Activated T-cell treated with anti-CD3 and anti-CD28 coated beads for 24 hours (primary cell): Measurements from ENCODE around the gene SP3.

ENCODE experiments used
- DNase-seq: peaks from one replicate; pipeline ENCODE4 v3.0.0-alpha.2; 2020; ENCODE audit warnings: low read depth

Gene SP3

GRCh38 chr2:173942861-173943523 lies 22.2 kb downstream of the SP3 start:
- DNase-seq: no peak

DNA sequence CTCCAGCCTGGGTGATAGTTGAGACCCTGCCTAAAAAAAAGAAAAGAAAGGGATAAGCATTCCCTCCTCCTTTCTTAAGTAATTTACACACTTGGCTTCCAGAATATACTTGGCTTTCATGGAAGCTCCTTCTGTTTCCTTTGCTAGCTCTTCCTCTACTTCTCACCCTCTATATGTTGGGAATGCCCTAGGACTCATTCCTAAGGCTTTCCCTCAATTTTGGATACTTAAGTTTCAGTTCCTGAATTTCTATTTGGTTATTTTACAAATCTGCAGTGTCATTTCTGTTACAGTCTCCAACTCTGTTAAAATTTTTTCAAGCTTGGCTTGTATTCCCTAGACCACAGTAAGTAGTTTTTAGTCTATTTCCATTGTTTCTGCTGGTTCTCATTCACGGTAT lies 23.6 kb downstream of the SP3 start:
- DNase-seq: no peak

GRCh38 chr2:173940208-173941020 lies 24.8 kb downstream of the SP3 start:
- DNase-seq: no peak

DNA sequence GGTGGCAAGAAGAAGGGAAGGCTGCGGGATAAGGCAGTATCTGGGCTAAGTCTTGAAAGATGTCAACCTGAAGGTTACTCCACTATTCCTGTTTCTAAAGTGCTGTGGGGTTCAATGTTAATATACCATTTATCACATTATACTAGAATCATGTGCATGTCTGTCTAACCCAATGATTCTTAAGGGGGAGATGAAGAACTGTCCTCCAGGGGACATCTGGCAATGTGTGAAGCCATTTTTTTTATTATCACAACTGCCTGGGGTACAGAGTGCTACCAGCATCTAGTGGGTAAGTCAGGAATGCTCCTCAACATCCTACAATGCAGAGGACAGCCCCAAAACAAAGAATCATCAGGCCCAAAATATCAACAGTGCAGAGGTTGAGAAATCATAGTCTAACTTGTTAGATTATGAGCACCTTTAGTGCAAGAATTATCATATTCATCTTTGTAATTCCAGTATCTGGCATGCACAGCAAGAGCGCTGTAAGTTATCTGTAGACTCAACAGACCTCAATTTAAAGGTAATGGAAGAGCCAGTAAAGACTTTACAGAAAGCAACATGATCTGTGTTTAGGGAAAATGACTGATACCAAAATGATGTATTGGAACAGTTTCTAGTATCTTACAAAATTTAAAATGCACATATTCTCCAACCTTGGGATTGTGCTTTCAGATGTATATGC lies 26.3 kb downstream of the SP3 start:
- DNase-seq: no peak

DNA sequence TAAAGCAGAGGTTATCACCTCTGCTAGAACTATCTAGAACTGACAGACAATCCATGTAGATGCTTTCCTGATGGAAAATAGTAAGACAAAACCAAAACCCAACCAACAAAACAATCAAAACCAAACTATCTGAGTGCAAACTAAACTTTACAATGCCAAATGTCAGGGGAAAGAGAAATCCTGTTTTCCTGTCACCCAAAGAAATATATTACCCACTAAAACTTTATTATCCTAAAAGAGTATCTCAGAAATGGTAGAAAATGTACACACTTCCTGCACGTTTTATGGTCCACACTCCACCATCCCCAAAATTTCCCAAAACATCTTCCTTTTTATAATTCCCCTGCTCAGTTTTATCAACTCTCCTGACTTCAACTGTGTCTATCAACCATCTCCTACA lies 29.9 kb downstream of the SP3 start:
- no peak for DNase-seq

DNA sequence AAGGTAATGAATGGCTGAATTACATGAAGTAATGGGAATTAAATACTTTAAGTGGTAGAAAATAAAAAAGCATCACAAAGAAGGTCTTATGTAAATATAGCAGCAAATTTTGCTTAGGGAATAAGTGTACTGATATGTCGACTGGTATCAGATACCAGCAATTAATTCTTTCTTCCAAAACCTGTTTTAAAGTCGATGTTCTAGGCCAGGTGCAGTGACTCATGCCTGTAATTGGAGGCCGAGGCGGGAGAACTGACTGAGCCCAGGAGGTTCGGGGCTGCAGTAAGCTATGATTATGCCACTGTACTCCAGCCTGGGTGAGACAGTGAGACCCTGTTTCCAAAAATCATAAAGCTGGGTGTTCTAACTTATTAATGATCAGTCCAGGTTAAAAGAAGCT lies 30.3 kb downstream of the SP3 start:
- DNase-seq: no peak

DNA sequence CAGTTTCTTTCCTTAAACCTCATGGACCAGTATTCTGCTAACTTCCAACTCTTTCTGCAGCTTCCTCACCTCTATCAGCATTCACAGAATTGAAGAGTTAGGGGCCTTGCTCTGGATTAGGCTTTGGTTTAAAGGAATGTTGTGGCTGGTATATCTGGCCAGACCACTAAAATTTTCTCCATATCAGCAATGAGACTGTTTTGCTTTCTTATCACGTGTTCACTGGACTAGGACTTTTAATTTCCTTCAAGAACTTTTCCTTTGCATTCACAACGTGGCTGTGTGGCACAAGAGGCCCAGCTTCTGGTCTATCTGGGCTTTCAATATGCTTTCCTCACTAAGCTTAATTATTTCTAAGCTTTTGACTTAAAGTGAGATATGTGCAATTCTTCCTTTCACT lies 33.4 kb downstream of the SP3 start:
- DNase-seq: no peak

DNA sequence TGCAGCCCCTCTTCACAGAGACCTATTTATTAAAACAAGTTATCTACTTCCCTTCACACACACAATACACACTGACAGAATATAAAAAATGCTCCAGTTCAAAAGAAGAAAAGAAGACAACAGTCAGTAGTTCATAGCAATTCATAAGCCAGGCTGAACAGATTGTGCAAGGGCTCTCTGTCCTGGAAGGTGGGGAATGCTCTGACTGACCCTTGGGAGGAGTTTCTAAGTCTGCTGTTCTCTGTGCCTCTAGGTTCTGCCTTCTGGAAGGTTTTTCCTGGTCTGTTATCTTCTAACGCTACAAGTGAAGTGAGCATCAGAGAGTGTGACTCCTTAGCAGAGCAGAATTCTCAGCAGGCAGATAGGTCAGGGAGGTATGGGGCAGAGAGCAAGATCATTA lies 35.7 kb downstream of the SP3 start:
- DNase-seq: no peak

- DNase-seq: no peak
Observed at GRCh38 chr2:173926875-173927274, 38.3 kb downstream of the SP3 start.

- DNase-seq: no peak
Observed at GRCh38 chr2:173924285-173924684, 40.9 kb downstream of the SP3 start.

DNA sequence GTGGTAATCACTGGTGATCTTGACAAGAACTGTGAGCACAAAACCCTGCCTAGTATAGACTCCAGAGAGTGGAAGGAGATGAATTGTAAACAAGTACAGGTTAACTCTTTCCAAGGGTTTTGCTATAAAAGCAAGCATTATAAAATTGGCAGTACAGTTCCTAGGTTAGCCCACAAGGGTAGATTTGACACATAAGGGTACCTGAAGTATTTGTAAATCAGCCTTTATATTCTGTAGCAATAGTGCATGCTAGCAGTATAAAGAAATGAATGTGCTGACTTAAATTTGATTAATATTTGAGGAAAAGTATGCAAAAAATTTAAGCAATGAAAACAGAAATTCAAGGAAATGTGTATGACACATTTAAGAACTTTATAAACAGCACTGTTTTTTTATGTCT lies 42.4 kb downstream of the SP3 start:
- DNase-seq: no peak

- DNase-seq: no peak
Observed at GRCh38 chr2:173922068-173922467, 43.1 kb downstream of the SP3 start.

DNA sequence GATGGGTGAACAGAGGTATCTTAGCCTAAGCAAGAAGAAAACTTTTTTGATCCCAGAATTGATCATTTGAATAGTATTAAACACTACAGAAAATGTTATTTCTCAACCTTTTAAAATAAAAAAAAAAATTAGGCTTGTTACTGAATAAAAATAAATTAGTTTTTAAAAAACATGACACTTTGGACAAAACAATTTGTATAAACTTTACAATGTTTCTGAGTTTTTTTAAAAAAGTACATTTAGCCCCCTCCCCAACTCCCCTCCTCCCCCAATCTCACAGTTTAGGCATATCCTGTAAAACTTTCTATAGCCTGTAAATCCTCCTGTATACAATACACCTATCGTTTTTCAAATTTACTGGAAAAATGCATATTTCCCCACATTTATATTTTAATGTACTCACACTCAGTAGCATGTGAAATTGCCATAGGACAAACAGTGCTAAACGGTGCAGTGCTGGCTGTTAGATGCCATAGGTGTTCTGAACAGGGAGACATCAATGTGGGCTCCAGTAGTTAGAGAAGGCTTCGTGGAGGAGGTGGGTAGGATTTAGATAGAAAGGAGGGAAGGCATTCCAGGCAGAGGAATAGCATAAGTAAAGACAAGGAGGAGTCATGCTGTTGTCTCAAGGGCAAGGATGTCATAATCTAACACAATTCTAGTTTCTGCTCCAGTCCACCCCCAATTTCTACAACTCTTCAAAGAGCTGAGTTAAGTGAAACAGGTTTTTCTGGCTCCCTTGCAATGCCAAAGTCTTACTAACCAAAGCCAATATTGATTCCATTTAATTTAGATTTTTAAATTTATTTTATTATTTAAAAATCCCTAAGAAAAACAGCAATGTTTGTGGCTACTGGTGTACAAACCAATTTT lies 50.9 kb downstream of the SP3 start:
- DNase-seq: no peak

DNA sequence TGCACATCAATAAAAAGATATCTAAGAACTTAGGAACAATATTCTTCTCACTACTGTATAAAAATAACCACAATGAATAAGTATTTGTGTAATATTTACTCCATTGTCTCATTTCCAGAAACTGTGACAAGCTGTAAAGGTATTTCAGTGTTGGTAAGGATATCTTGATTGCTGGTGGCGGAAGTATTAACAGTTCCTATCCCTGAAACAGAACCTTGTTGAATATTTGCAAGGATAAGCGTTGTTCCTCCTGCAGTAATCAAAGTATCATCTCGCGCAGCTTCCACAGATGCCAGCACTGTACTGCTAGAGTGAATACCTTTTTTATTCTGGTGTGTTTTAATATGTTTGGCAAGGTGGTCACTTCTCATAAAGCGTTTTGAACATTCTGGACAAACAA lies 55.3 kb downstream of the SP3 start:
- no peak for DNase-seq

DNA sequence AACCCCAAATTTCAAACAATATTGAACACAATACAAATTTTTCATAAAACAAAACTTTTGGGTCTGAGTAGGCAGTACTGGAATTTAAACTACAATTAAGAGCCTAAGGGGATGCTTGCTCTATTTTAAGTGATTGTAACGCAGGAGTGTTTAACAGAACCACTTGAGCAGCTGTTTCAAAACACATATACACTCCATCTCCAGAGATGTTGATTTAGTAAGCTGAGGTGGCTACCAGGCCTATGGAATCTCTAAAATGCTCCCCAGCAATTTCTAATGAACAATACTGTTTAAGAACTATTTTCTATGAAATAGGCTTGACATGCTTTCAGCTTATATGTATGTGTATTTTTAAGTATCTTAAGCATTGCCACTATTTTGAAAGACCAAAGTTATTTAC lies 58.5 kb downstream of the SP3 start:
- DNase-seq: no peak

DNA sequence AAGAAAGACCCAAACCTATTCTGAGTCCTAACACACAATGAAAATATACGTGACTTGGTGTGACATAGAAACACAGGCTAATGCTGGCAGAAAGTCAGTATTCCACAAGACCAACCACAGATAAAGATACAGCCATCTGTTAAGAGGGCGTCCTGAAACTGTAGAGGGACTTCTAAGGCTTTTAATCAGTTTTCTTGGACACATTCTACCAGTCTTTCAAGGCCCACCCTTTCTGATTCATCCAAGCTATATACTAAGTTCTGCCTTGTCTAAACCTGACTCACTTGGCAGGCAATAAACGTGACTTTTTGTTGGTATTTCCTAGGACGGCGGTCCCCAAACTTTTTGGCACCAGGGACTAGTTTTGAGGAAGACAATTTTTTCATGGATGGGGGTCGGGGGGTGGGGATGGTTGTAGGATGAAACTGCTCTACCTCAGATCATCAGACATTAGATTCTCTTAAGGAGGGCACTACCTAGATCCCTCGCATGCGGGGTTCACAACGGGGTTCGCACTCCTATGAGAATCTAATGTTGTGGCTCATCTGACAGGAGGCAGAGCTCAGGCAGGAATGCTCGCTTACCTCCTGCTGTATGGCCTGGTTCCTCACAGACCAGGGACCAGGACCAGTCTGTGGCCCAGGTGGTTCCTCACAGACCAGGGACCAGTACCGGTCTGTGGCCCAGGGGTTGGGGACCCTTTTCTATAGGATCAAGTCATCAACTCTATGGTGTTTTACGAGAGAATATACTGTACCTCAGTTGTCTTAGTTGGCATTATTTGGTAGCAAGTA lies 61.4 kb downstream of the SP3 start:
- no peak for DNase-seq

- no peak for DNase-seq
Observed at GRCh38 chr2:173898996-173899395, 66.2 kb downstream of the SP3 start.

GRCh38 chr2:173898178-173898668 lies 67.0 kb downstream of the SP3 start:
- DNase-seq: no peak

DNA sequence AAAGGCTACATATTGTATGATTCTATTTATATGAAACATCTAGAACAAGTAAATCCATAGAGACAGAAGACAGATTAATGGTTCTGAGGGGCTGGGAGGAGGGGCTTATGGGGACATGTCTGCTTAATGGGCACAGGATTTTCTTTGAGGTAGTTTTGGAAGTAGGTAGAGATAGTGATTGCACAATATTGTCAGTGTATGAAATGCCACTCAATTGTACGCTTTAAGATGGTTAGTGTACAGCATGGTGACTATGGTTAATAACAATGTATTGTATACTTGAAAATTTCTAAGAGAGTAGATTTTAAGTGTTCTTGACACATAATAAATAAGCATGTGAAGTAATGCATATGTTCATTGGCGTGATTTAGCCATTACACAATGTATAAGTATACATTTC lies 68.4 kb downstream of the SP3 start:
- no peak for DNase-seq

- no peak for DNase-seq
Observed at GRCh38 chr2:173892341-173892740, 72.8 kb downstream of the SP3 start.

DNA sequence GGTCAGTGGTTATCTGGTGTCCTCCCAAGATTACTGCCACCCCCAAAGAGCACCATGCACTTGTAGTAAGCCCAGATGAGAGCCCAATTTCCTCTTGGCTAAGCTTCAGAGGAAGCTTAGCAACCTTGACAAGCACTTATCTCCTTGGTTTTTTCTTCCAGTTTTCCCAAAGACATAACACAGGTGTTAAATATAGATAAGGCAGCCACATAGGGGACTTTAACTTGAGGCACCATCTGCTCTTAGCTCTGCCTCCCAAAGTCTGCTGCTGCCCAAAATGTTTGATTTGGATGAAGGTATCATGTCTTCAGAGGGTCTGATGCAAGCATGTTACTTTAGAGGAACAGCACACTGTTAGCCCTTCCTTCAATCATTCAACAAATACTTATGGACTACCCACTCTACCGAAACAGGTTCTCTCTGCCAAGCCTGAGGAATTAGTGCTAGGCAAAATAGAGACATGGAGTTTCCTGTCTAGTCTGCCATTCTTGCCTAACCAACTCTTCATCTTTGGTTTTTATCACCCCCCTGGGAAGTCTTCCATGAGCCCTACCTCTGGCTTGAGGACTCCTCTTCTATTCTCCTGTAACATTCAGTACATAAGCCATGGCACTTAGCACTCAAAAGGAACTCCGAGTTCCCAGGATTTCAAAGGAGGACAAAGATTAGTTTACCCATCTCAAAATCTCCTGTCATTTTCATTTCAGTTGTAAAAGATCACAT lies 73.7 kb downstream of the SP3 start:
- DNase-seq: no peak
